H1 (cell line): ENCODE data around the gene TESMIN. TPM values are rescaled to one million over a fixed set of nuclear protein-coding genes. Genes with fewer than 3 reads are reported as not detected.

Source experiments
- CTCF ChIA-PET: fragments of 300-600 bp; sonication (Branson Sonifier 250); formaldehyde crosslinking; loops from one replicate; lab custom pipeline; 2021; ENCODE audit not compliant: partially characterized antibody; lab: Charles Lee
- POLR2A ChIA-PET: fragments of 300-600 bp; sonication (Branson Sonifier 250); formaldehyde crosslinking; loops from one replicate; lab custom pipeline; 2021; ENCODE audit warnings: inconsistent platforms; ENCODE audit not compliant: partially characterized antibody; lab: Charles Lee
- DNase-seq, 2 experiments: peaks; one replicate each; pipeline versions ENCODE4 v3.0.0 to v3.0.0-alpha.2; 2010 to 2022; ENCODE audit warnings: low spot score in 2 of 2, low read depth in 1 of 2, mixed read lengths in 1 of 2
- FAIRE-seq: peaks from 2 replicates; lab custom pipeline; 2011; peaks lifted over from hg19 to GRCh38; lab: Jason Lieb, UNC
- H2AFZ ChIP-seq: 2 replicates; pipeline ENCODE4 v1.8.1; 2012; ENCODE audit warnings: low read length, inconsistent platforms
- H2AK5ac ChIP-seq: 2 replicates; pipeline ENCODE4 v1.6.1; 2013; ENCODE audit warnings: low read depth, low read length
- H2BK120ac ChIP-seq: replicated peaks from 2 replicates; pipeline ENCODE3; 2013; ENCODE audit warnings: low read depth, low read length, inconsistent platforms
- H2BK12ac ChIP-seq: 2 replicates; pipeline ENCODE4 v1.6.1; 2013; ENCODE audit warnings: low read depth, low read length
- H2BK15ac ChIP-seq: 2 replicates; pipeline ENCODE4 v1.6.1; 2013; ENCODE audit warnings: low read length
- H2BK20ac ChIP-seq: 2 replicates; pipeline ENCODE4 v1.6.1; 2013; ENCODE audit warnings: low read length
- H2BK5ac ChIP-seq: 2 replicates; pipeline ENCODE4 v1.6.1; 2013; ENCODE audit warnings: low read depth, low read length
- H3K14ac ChIP-seq: 2 replicates; pipeline ENCODE4 v1.6.1; 2013; ENCODE audit warnings: inconsistent platforms; ENCODE audit not compliant: insufficient read length
- H3K18ac ChIP-seq: 2 replicates; pipeline ENCODE4 v1.6.1; 2013; ENCODE audit warnings: low read length; ENCODE audit errors: extremely low read depth
- H3K23ac ChIP-seq: 2 replicates; pipeline ENCODE4 v1.6.1; 2013; ENCODE audit warnings: inconsistent platforms; ENCODE audit not compliant: insufficient read length
- H3K23me2 ChIP-seq: 2 replicates; pipeline ENCODE4 v1.6.1; 2013; ENCODE audit warnings: low read depth, low read length
- H3K27ac ChIP-seq: 2 replicates; pipeline ENCODE4 v1.6.1; 2011; ENCODE audit warnings: low read depth, low read length, inconsistent platforms
- H3K27me3 ChIP-seq, 4 experiments: replicated peaks in 1 of 4; 1 replicate in 1 of 4; 2 replicates in 3 of 4; pipeline versions ENCODE4 v1.6.1 to v1.8.1; 2011 to 2013; ENCODE audit warnings: low read length in 3 of 4, mild to moderate bottlenecking in 3 of 4, inconsistent platforms in 2 of 4, mixed read lengths in 2 of 4, moderate library complexity in 1 of 4; ENCODE audit not compliant: control insufficient read depth in 3 of 4, insufficient read depth in 3 of 4; ENCODE audit errors: extremely low read depth in 1 of 4
- H3K36me3 ChIP-seq, 4 experiments: 2 replicates each; pipeline versions ENCODE4 v1.6.1 to v1.8.1; 2011 to 2013; ENCODE audit warnings: mild to moderate bottlenecking in 4 of 4, low read length in 3 of 4, moderate library complexity in 2 of 4, control low read depth in 1 of 4, inconsistent platforms in 1 of 4; ENCODE audit not compliant: insufficient read depth in 4 of 4, control insufficient read depth in 2 of 4
- H3K4ac ChIP-seq: replicated peaks from 2 replicates; pipeline ENCODE3; 2013; ENCODE audit warnings: low read length, low read depth, mixed read lengths, inconsistent platforms; ENCODE audit not compliant: insufficient read length
- H3K4me1 ChIP-seq, 4 experiments: replicated peaks in 1 of 4; 1 replicate in 1 of 4; 2 replicates in 3 of 4; pipeline versions ENCODE4 v1.6.1 to v1.8.1; 2011 to 2013; ENCODE audit warnings: low read length in 3 of 4, inconsistent platforms in 2 of 4, mixed read lengths in 1 of 4; ENCODE audit not compliant: insufficient read depth in 4 of 4, control insufficient read depth in 3 of 4
- H3K4me2 ChIP-seq, 2 experiments: 2 replicates each; pipeline versions ENCODE4 v1.6.1 to v1.8.1; 2011 to 2013; ENCODE audit warnings: low read depth in 2 of 2, low read length in 2 of 2, control low read depth in 1 of 2, inconsistent platforms in 1 of 2, mild to moderate bottlenecking in 1 of 2; ENCODE audit not compliant: insufficient read depth in 1 of 2
- H3K4me3 ChIP-seq, 4 experiments: fragments of 200-600, 300-600 bp in 1 of 4; sonication (generic), shearing (Covaris generic), sonication (Bioruptor Twin) in 1 of 4; 2 replicates each; pipeline versions ENCODE4 v1.5.1 to v1.8.1; 2011 to 2016; ENCODE audit warnings: low read length in 4 of 4, low read depth in 3 of 4, control low read depth in 2 of 4, inconsistent platforms in 2 of 4, mild to moderate bottlenecking in 2 of 4, mixed read lengths in 1 of 4, moderate library complexity in 1 of 4; ENCODE audit not compliant: insufficient read depth in 2 of 4; ENCODE audit errors: extremely low read depth in 1 of 4
- H3K56ac ChIP-seq: replicated peaks from 2 replicates; pipeline ENCODE3; 2013; ENCODE audit warnings: low read depth, mild to moderate bottlenecking, mixed read lengths, low read length, inconsistent platforms; ENCODE audit not compliant: insufficient read length
- H3K79me1 ChIP-seq: 2 replicates; pipeline ENCODE4 v1.6.1; 2013; ENCODE audit warnings: low read depth, low read length, control low read depth
- H3K79me2 ChIP-seq, 2 experiments: 2 replicates each; pipeline versions ENCODE4 v1.6.1 to v1.8.1; 2012 to 2013; ENCODE audit warnings: low read length in 2 of 2, mild to moderate bottlenecking in 2 of 2, inconsistent platforms in 1 of 2; ENCODE audit not compliant: insufficient read depth in 2 of 2, control insufficient read depth in 1 of 2
- H3K9ac ChIP-seq, 4 experiments: replicated peaks in 1 of 4; 1 replicate in 1 of 4; 2 replicates in 3 of 4; pipeline versions ENCODE4 v1.6.1 to v1.8.1; 2011 to 2013; ENCODE audit warnings: low read depth in 3 of 4, low read length in 3 of 4, control low read depth in 2 of 4, mild to moderate bottlenecking in 2 of 4, moderate library complexity in 2 of 4, inconsistent platforms in 1 of 4; ENCODE audit errors: extremely low read depth in 1 of 4
- H3K9me3 ChIP-seq, 2 experiments: 2 replicates each; pipeline versions ENCODE4 v1.6.1 to v1.8.1; 2012 to 2013; ENCODE audit warnings: mild to moderate bottlenecking in 2 of 2, moderate library complexity in 2 of 2, control low read depth in 1 of 2, inconsistent platforms in 1 of 2, low read depth in 1 of 2, low read length in 1 of 2, mixed read lengths in 1 of 2; ENCODE audit not compliant: insufficient read depth in 2 of 2
- H4K20me1 ChIP-seq, 2 experiments: replicated peaks in 1 of 2; 2 replicates each; pipeline versions ENCODE3 to v1.8.1; 2011 to 2013; ENCODE audit warnings: inconsistent platforms in 2 of 2, low read length in 2 of 2, mild to moderate bottlenecking in 1 of 2; ENCODE audit not compliant: insufficient read depth in 2 of 2, control insufficient read depth in 1 of 2
- H4K5ac ChIP-seq: 2 replicates; pipeline ENCODE4 v1.6.1; 2013; ENCODE audit warnings: low read length, low read depth, mixed read lengths, inconsistent platforms; ENCODE audit not compliant: insufficient read length
- H4K8ac ChIP-seq: 2 replicates; pipeline ENCODE4 v1.8.0; 2013; ENCODE audit warnings: mild to moderate bottlenecking, moderate library complexity, low read length, inconsistent platforms; ENCODE audit not compliant: insufficient read depth; ENCODE audit errors: extremely low read depth
- H4K91ac ChIP-seq: replicated peaks from 2 replicates; pipeline ENCODE3; 2013; ENCODE audit warnings: low read length, mixed read lengths, inconsistent platforms; ENCODE audit not compliant: insufficient read length
- ASH2L ChIP-seq: fragments of 200-600, 300-600 bp; sonication (generic); IDR thresholded peaks from one replicate; pipeline ENCODE4 v1.7.1; 2017; ENCODE audit warnings: low read length
- CHD2 ChIP-seq: IDR thresholded peaks from 2 replicates; pipeline ENCODE4 v1.6.1; 2012; ENCODE audit warnings: low read length, improper control_type of control experiment
- FOSL1 ChIP-seq: IDR thresholded peaks from 2 replicates; pipeline ENCODE4 v1.6.1; 2011; ENCODE audit warnings: mild to moderate bottlenecking, low read depth, low read length, moderate library complexity; ENCODE audit not compliant: insufficient read depth
- WGBS, 2 experiments: shearing (Covaris generic) in 1 of 2; methylation state at CpG; one replicate each; pipeline versions ENCODE4 v1.1.6 to v1.1.7; 2013 to 2015; ENCODE audit warnings: low lambda C conversion rate in 2 of 2, mixed read lengths in 2 of 2, inconsistent platforms in 1 of 2, low coverage in 1 of 2, missing lambda C conversion rate in 1 of 2; ENCODE audit not compliant: insufficient replicate concordance in 2 of 2, insufficient coverage in 1 of 2, insufficient read length in 1 of 2; ENCODE audit errors: extremely low coverage in 1 of 2, missing lambda C conversion rate in 1 of 2; 5-methylcytosine and 5-hydroxymethylcytosine counted together
- polyA plus RNA-seq, 7 experiments: library from polyadenylated mRNA; depleted of rRNA in 3 of 7; stranded (reverse) in 5 of 7; unstranded in 2 of 7; fragments of >200 nt in 5 of 7; fragments of 200-250 nt in 2 of 7; gene quantifications; 1 replicate in 5 of 7; 2 replicates in 1 of 7; 4 replicates in 1 of 7; pipeline versions ENCODE4 v1.2.1 to v1.2.3, GENCODE V29; 2011 to 2013; ENCODE audit warnings: missing spikeins in 2 of 7, mixed read lengths in 2 of 7
- total RNA-seq: library from RNA; stranded (reverse); fragmentation: NEBNext Ultra II Directional; extraction: Animal tissue kit (Norgen Biotek cat#: 25700); gene quantifications from 2 replicates; pipeline ENCODE4 v1.2.1, GENCODE V29; 2021

TESMIN gene
- total and polyA plus RNA-seq, 2 of the 8 experiments (the other 6 are each of a cell fraction or from before 2014, with no cell fraction given): 22.6 to 61.1 TPM

DNA sequence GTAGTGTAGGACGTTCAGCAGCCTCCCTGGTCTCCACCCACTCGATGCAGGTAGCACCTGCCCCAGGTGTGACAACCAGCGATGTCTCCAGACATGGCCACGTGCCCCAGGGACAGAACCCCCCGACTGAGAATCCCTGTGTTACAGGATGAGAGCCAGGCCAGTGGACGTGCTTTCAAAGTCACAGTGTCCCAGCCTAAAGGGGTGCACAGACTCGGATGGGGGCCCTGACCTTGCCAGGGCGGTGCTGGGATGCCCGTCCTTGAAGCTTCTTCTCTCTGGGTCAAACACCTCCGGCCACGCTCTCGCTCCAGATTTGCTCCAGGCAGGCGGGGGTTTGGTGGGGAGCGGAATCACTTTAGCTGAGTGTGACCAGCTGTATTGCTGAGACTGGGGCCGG lies 90.3 kb downstream of the TESMIN start:
- no peaks in the 10 kb centered on the region for H3K36me3 ChIP-seq
- no peak overlapping the region for H2AFZ ChIP-seq
- H3K23ac ChIP-seq: no peak overlapping the region
- H3K18ac ChIP-seq: no peak overlapping the region
- no peaks in the 10 kb centered on the region for H3K4me1 ChIP-seq
- no peak overlapping the region for H4K91ac ChIP-seq
- ChIA-PET POLR2A (no interaction called here), CTCF (interaction anchor here (0.8 to 2.3 kb wide), 4 partner anchors 9 to 34 kb away, joined by 3 to 5 read pairs (median 4); no protein-coding TSS in a partner anchor)
- no peak overlapping the region for H3K27ac ChIP-seq
- no peak overlapping the region for H2BK15ac ChIP-seq
- no peak overlapping the region for H2BK120ac ChIP-seq
- H3K4me3 ChIP-seq: no peak overlapping the region
- H4K20me1 ChIP-seq: no peaks in the 10 kb centered on the region
- no peak overlapping the region for H4K8ac ChIP-seq
- H3K27me3 ChIP-seq: no peaks in the 10 kb centered on the region
- no peak overlapping the region for H2BK5ac ChIP-seq
- H2BK20ac ChIP-seq: no peak overlapping the region
- 0 out of 2 replicates have a peak overlapping the region, but pooled peaks have one; percentile 39 for H2BK12ac ChIP-seq
- whole genome bisulfite sequencing, 2 experiments: 87% methylated on average over 15 of the region's 15 CpGs; no CpG with 5 or more reads in 1 of the 2 experiments
- no peak overlapping the region for H2AK5ac ChIP-seq
- no peak for TF ChIP-seq ASH2L
- TF ChIP-seq CHD2: no peak
- TF ChIP-seq FOSL1: no peak
- DNase-seq (no peak), FAIRE-seq (no peak)
- H3K79me2 ChIP-seq: no peaks in the 10 kb centered on the region
- no peak overlapping the region for H3K14ac ChIP-seq
- H3K4ac ChIP-seq: no peak overlapping the region
- H3K9ac ChIP-seq: no peak overlapping the region
- no peak overlapping the region for H4K5ac ChIP-seq
- no peaks in the 10 kb centered on the region for H3K79me1 ChIP-seq
- H3K9me3 ChIP-seq: no peaks in the 10 kb centered on the region; a peak in 1 of 4 replicates
- H3K23me2 ChIP-seq: no peaks in the 10 kb centered on the region
- H3K4me2 ChIP-seq: no peak overlapping the region
- no peak overlapping the region for H3K56ac ChIP-seq
